ENCODE results near the gene HS1BP3. TPM values are rescaled to one million over a fixed set of nuclear protein-coding genes. Genes with fewer than 3 reads are reported as not detected.
A peak's percentile ranks its signal among the peaks of the same experiment; 100 is the strongest.

Gene HS1BP3
- total and polyA plus RNA-seq, 2 of the 13 experiments (the other 11 are each of a cell fraction or from before 2014, with no cell fraction given) = 15.2 to 22.0 TPM

- TF ChIP-seq MLXIP (CRISPR knock-in tag; IDR thresholded peaks at IDR 0.05; ENCODE audit: borderline replicate concordance) (no peak), ZBTB2 (CRISPR knock-in tag; IDR thresholded peaks at IDR 0.05; ENCODE audit: low read depth) (no peak), DMAP1 (CRISPR knock-in tag; IDR thresholded peaks at IDR 0.05) (peak; percentile 61), SKI (IDR thresholded peaks at IDR 0.05; ENCODE audit: partially characterized antibody) (peak; percentile 91), ZNF205 (CRISPR knock-in tag; IDR thresholded peaks at IDR 0.05) (peak; percentile 93), ZNF180 (CRISPR knock-in tag; IDR thresholded peaks at IDR 0.05; ENCODE audit: borderline replicate concordance, low read depth) (no peak), LBX2 (CRISPR knock-in tag; IDR thresholded peaks at IDR 0.05; ENCODE audit: borderline replicate concordance) (no peak), ZNF550 (CRISPR knock-in tag; IDR thresholded peaks at IDR 0.05; ENCODE audit: borderline replicate concordance) (no peak), PHF20 (CRISPR knock-in tag; IDR thresholded peaks at IDR 0.05) (peak; percentile 66; the same call in 1 of the 2 replicates), E2F2 (CRISPR knock-in tag; IDR thresholded peaks at IDR 0.05; ENCODE audit: borderline replicate concordance) (no peak), CEBPB (IDR thresholded peaks at IDR 0.05; ENCODE audit: borderline replicate concordance, low read depth, low read length) (peak; percentile 46; the same call in 1 of the 2 replicates), RELA (CRISPR knock-in tag; IDR thresholded peaks at IDR 0.05) (peak; percentile 86; the same call in 1 of the 2 replicates), NFKBIZ (CRISPR knock-in tag; IDR thresholded peaks at IDR 0.05) (peak; percentile 97), HMGXB3 (CRISPR knock-in tag; IDR thresholded peaks at IDR 0.05; ENCODE audit: borderline replicate concordance) (peak; percentile 88; the same call in 1 of the 2 replicates), PITX1 (CRISPR knock-in tag; IDR thresholded peaks at IDR 0.05) (peak; percentile 98), CCDC6 (CRISPR knock-in tag; IDR thresholded peaks at IDR 0.05) (peak; percentile 93), HES4 (CRISPR knock-in tag; IDR thresholded peaks at IDR 0.05; ENCODE audit: borderline replicate concordance) (0 out of 2 replicates have a peak, but pooled peaks have one; percentile 40), ZBTB7B (CRISPR knock-in tag; IDR thresholded peaks at IDR 0.05) (peak; percentile 97)
Observed at GRCh38 chr2:20596973-20597859, 53.7 kb downstream of the HS1BP3 start (continued).

All from HepG2 (cell line).